GM12878 (cell line): ENCODE measurements around the gene ARHGEF3. TPM values are rescaled to one million over a fixed set of nuclear protein-coding genes. Genes with fewer than 3 reads are reported as not detected.

ENCODE experiments used
- ATAC-seq: fragments of 200-7000 bp; cut with Tn5 transposase; 3 replicates; pipeline ENCODE4 v1.9.1; 2020; ENCODE audit warnings: mild to moderate bottlenecking, moderate library complexity
- BruUV-seq: library from RNA; stranded (reverse); fragments of 400-500 nt; replicated peaks from 2 replicates; lab custom pipeline; 2021; lab: Mats Ljungman, UMichigan
- CTCF ChIA-PET: fragments of 300-600 bp; sonication (Branson Sonifier 250); formaldehyde crosslinking; extraction: SDS; loops from one replicate; lab custom pipeline; 2021; ENCODE audit warnings: inconsistent platforms; lab: Yijun Ruan, JAX
- POLR2A ChIA-PET: fragments of 350-600 bp; formaldehyde crosslinking; extraction: SDS; loops from one replicate; lab custom pipeline; 2021; ENCODE audit warnings: inconsistent platforms; lab: Charles Lee
- RAD21 ChIA-PET: fragments of 300-600 bp; sonication (Branson Sonifier 250); formaldehyde crosslinking; loops from one replicate; lab custom pipeline; 2023; ENCODE audit warnings: antibody characterized with exemption; ENCODE audit not compliant: unreplicated experiment; lab: Charles Lee
- SMC1A ChIA-PET: fragments of 300-600 bp; sonication (Branson Sonifier 250); formaldehyde crosslinking; loops from one replicate; lab custom pipeline; 2023; ENCODE audit not compliant: unreplicated experiment, uncharacterized antibody; lab: Charles Lee
- DNase-seq: peaks from one replicate; pipeline ENCODE4 v3.0.0-alpha.2; 2011; ENCODE audit warnings: low read depth, low spot score
- FAIRE-seq: peaks from 3 replicates; lab custom pipeline; 2011; peaks lifted over from hg19 to GRCh38; lab: Jason Lieb, UNC
- H2AFZ ChIP-seq: 2 replicates; pipeline ENCODE4 v1.6.0; 2011; ENCODE audit warnings: low read depth, low read length, control low read depth; ENCODE audit not compliant: control insufficient read depth
- H3K27ac ChIP-seq: 2 replicates; pipeline ENCODE4 v1.5.1; 2011; ENCODE audit warnings: control low read depth; ENCODE audit not compliant: control insufficient read depth, insufficient read depth
- H3K27me3 ChIP-seq, 2 experiments: replicated peaks in 1 of 2; 2 replicates each; pipeline versions ENCODE4 v1.6.0 to v1.6.1; 2011; ENCODE audit warnings: low read length in 1 of 2; ENCODE audit not compliant: control insufficient read depth in 2 of 2, insufficient read depth in 2 of 2
- H3K36me3 ChIP-seq, 2 experiments: 2 replicates each; pipeline ENCODE4 v1.5.1; 2011; ENCODE audit warnings: low read length in 1 of 2; ENCODE audit not compliant: control insufficient read depth in 2 of 2, insufficient read depth in 2 of 2
- H3K4me1 ChIP-seq: 2 replicates; pipeline ENCODE4 v1.6.1; 2011; ENCODE audit warnings: mild to moderate bottlenecking, low read length, moderate library complexity, mixed read lengths; ENCODE audit not compliant: control insufficient read depth, insufficient read depth
- H3K4me2 ChIP-seq: 2 replicates; pipeline ENCODE4 v1.6.0; 2011; ENCODE audit warnings: control low read depth; ENCODE audit not compliant: control insufficient read depth, insufficient read depth
- H3K4me3 ChIP-seq: fragments of 200-600 bp; sonication (generic); 2 replicates; pipeline ENCODE4 v1.5.1; 2016
- H3K79me2 ChIP-seq: 2 replicates; pipeline ENCODE4 v1.6.0; 2011; ENCODE audit warnings: low read length; ENCODE audit not compliant: control insufficient read depth, insufficient read depth
- H3K9ac ChIP-seq: 2 replicates; pipeline ENCODE4 v1.8.0; 2011; ENCODE audit warnings: low read length, control low read depth, mixed read lengths; ENCODE audit not compliant: control insufficient read depth, insufficient read depth
- H3K9me3 ChIP-seq: replicated peaks from 3 replicates; pipeline ENCODE4 v1.5.1; 2011; ENCODE audit warnings: mild to moderate bottlenecking, low read length; ENCODE audit not compliant: control insufficient read depth, insufficient read depth
- H4K20me1 ChIP-seq: 2 replicates; pipeline ENCODE4 v1.6.0; 2011; ENCODE audit not compliant: control insufficient read depth, insufficient read depth
- BACH1 ChIP-seq: fragments of 450-650 bp; IDR thresholded peaks from 2 replicates; pipeline ENCODE4 v1.6.1; 2017; ENCODE audit warnings: mild to moderate bottlenecking, borderline replicate concordance
- ESRRA ChIP-seq: IDR thresholded peaks from 2 replicates; pipeline ENCODE4 v1.6.1; 2012; ENCODE audit warnings: mild to moderate bottlenecking, low read length, improper control_type of control experiment
- MEF2B ChIP-seq: fragments of 450-650 bp; IDR thresholded peaks from 2 replicates; pipeline ENCODE4 v1.6.1; 2018; ENCODE audit warnings: mild to moderate bottlenecking, moderate library complexity; ENCODE audit not compliant: partially characterized antibody, poor library complexity, severe bottlenecking
- MTA2 ChIP-seq: fragments of 450-650 bp; IDR thresholded peaks from 2 replicates; pipeline ENCODE4 v1.6.1; 2016; ENCODE audit warnings: low read depth, mild to moderate bottlenecking, moderate library complexity
- MYB ChIP-seq: fragments of 150-350 bp; IDR thresholded peaks from 2 replicates; pipeline ENCODE4 v1.6.1; 2014; ENCODE audit warnings: mild to moderate bottlenecking, low read depth, low read length, borderline replicate concordance
- SREBF1 ChIP-seq: IDR thresholded peaks from 2 replicates; pipeline ENCODE4 v1.6.1; 2012; ENCODE audit warnings: mild to moderate bottlenecking, low read length
- WGBS: methylation state at CpG from one replicate; pipeline ENCODE4 v1.1.6; 2016; ENCODE audit warnings: low lambda C conversion rate; ENCODE audit not compliant: insufficient replicate concordance, insufficient coverage; ENCODE audit errors: missing lambda C conversion rate; 5-methylcytosine and 5-hydroxymethylcytosine counted together
- in situ Hi-C: fragments of 300-500 bp; cut with MboI; formaldehyde crosslinking; loops from 9 replicates; pipeline ENCODE4 v1.14.3; 2018; ENCODE audit warnings: mixed read lengths
- intact Hi-C: fragments of 100-400 bp; cut with micrococcal nuclease; formaldehyde crosslinking; loops from one replicate; pipeline ENCODE4 v1.14.2; 2022; ENCODE audit not compliant: unreplicated experiment
- polyA plus RNA-seq, 11 experiments: library from polyadenylated mRNA; depleted of rRNA in 4 of 11; unstranded in 6 of 11; stranded (reverse) in 5 of 11; fragments of >200 nt; fragmentation: Nextera tagmentation in 4 of 11; fragmentation: Illumina TruSeq in 1 of 11; extraction: Ambion mirVana in 4 of 11; extraction: Trizol in 1 of 11; gene quantifications; 1 replicate in 1 of 11; 2 replicates in 10 of 11; pipeline versions ENCODE4 v1.2.1 to v1.2.3, GENCODE V29; 2011 to 2016; ENCODE audit warnings: inconsistent platforms in 2 of 11, missing spikeins in 2 of 11, low read depth in 1 of 11
- total RNA-seq, 4 experiments: library from RNA; depleted of rRNA in 3 of 4; stranded (reverse); fragments of >200 nt in 3 of 4; fragmentation: Illumina TruSeq in 1 of 4; extraction: Trizol in 1 of 4; gene quantifications; 2 replicates each; pipeline versions ENCODE4 v1.2.1 to v1.2.3, GENCODE V29; 2013 to 2021
- TF ChIP-seq, protein P1 (sequence below): fragments of 450-650 bp; IDR thresholded peaks from 2 replicates; pipeline ENCODE4 v1.6.1; 2014; ENCODE audit warnings: mild to moderate bottlenecking
- TF ChIP-seq, protein P2 (sequence below): fragments of 450-650 bp; IDR thresholded peaks from 2 replicates; pipeline ENCODE4 v1.6.1; 2016; ENCODE audit warnings: mild to moderate bottlenecking
- TF ChIP-seq, protein P3 (sequence below): IDR thresholded peaks from 2 replicates; pipeline ENCODE4 v1.6.1; 2012; ENCODE audit warnings: low read depth, low read length, improper control_type of control experiment

ARHGEF3 gene
- total and polyA plus RNA-seq, 10 of the 15 experiments (the other 5 are each of a cell fraction or from before 2014, with no cell fraction given) = 21.8 to 78.7 (median 56.2) TPM

DNA sequence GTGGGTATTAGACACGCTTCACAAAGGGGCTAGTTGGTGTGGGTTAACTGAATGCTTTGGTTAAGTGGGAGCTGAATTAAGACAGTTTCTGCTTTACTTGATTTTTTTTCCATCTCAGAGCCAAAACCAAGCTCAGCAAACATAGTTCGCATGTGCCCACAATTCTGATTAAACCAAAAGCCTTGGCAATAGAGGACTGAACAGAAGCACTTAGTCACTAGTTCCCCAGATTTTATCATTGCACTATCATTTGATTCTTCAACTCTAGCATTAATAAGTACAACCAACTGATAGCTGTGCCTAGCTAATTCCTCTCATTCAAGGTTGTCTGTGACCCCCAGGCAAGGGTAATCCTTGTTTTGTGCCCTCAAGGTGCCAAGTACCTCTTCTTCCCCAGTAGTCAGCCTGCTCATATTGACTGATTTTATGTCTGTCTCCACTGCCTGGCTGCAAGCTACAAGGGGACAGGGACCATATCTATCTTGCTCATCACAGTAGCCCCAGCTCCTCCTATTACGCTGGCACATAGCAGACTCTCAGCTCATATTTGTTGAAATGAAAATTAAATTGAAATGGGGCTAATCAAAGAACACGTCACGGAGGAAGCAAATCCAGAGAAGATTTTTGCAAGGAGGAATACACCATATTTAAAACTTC is 9.9 kb upstream of the ARHGEF3 start:
- H4K20me1 ChIP-seq = peaks cover 1% of the 10 kb centered on the region
- DNase-seq (no peak), FAIRE-seq (no peak), ATAC-seq (no peak)
- no peak overlapping the region for H3K4me2 ChIP-seq
- 0 out of 4 replicates have a peak, but pooled peaks cover 0 to 1% of the 10 kb centered on the region in 2 experiments for H3K27me3 ChIP-seq
- in situ Hi-C loops = no loop called here
- no peaks in the 10 kb centered on the region for H3K9me3 ChIP-seq
- CTCF ChIA-PET = interaction anchor here (0.8 to 3.8 kb wide), 6 partner anchors 9 to 178 kb away, joined by 3 to 41 read pairs (median 12); partner anchors contain the start of gene ARHGEF3
- H3K9ac ChIP-seq = no peak overlapping the region
- POLR2A ChIA-PET = interaction anchor here (1.2 to 1.7 kb wide), 2 partner anchors 11 to 137 kb away, joined by 5 to 6 read pairs; no protein-coding TSS in a partner anchor
- no peaks in the 10 kb centered on the region for H3K79me2 ChIP-seq
- SMC1A ChIA-PET = interaction anchor here (0.6 to 6.4 kb wide), 16 partner anchors 9 to 260 kb away, joined by 3 to 39 read pairs (median 4); partner anchors contain the start of gene ARHGEF3
- no peak overlapping the region for H3K27ac ChIP-seq
- RAD21 ChIA-PET = interaction anchor here (0.9 to 2.7 kb wide), 6 partner anchors 11 to 176 kb away, joined by 3 to 15 read pairs (median 6); partner anchors contain the start of gene ARHGEF3
- 61% methylated on average over 5 of the region's 5 CpGs for WGBS
- H3K4me1 ChIP-seq = no peaks in the 10 kb centered on the region
- no peak for TF ChIP-seq MYB
- TF ChIP-seq, protein P1, sequence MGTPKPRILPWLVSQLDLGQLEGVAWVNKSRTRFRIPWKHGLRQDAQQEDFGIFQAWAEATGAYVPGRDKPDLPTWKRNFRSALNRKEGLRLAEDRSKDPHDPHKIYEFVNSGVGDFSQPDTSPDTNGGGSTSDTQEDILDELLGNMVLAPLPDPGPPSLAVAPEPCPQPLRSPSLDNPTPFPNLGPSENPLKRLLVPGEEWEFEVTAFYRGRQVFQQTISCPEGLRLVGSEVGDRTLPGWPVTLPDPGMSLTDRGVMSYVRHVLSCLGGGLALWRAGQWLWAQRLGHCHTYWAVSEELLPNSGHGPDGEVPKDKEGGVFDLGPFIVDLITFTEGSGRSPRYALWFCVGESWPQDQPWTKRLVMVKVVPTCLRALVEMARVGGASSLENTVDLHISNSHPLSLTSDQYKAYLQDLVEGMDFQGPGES = no peak
- TF ChIP-seq MEF2B = no peak
- no peak for TF ChIP-seq SREBF1
- TF ChIP-seq, protein P2, sequence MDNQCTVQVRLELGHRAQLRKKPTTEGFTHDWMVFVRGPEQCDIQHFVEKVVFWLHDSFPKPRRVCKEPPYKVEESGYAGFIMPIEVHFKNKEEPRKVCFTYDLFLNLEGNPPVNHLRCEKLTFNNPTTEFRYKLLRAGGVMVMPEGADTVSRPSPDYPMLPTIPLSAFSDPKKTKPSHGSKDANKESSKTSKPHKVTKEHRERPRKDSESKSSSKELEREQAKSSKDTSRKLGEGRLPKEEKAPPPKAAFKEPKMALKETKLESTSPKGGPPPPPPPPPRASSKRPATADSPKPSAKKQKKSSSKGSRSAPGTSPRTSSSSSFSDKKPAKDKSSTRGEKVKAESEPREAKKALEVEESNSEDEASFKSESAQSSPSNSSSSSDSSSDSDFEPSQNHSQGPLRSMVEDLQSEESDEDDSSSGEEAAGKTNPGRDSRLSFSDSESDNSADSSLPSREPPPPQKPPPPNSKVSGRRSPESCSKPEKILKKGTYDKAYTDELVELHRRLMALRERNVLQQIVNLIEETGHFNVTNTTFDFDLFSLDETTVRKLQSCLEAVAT = no peak
- no peak for TF ChIP-seq ESRRA
- TF ChIP-seq, protein P3, sequence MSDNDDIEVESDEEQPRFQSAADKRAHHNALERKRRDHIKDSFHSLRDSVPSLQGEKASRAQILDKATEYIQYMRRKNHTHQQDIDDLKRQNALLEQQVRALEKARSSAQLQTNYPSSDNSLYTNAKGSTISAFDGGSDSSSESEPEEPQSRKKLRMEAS = no peak
- TF ChIP-seq MTA2 = no peak
- no peak for TF ChIP-seq BACH1
- TF ChIP-seq, all 136 proteins: peak for 0
- no peaks in the 10 kb centered on the region for H3K36me3 ChIP-seq
- H2AFZ ChIP-seq = no peak overlapping the region
- BruUV-seq = no TSS peak
- intact Hi-C loops = no loop called here
- H3K4me3 ChIP-seq = no peak overlapping the region
